A673 (cell line): ENCODE data around the gene ATAD3C. TPM values are rescaled to one million over a fixed set of nuclear protein-coding genes. Genes with fewer than 3 reads are reported as not detected.
A peak's percentile ranks its signal among the peaks of the same experiment; 100 is the strongest.

Source experiments
- BruUV-seq: library from RNA; stranded (reverse); fragments of 400-500 nt; replicated peaks from 2 replicates; lab custom pipeline; 2021; lab: Mats Ljungman, UMichigan
- CTCF ChIA-PET: fragments of 300-600 bp; sonication (Branson Sonifier 250); formaldehyde crosslinking; loops from one replicate; lab custom pipeline; 2022; ENCODE audit warnings: antibody characterized with exemption; lab: Charles Lee
- POLR2A ChIA-PET: fragments of 300-600 bp; sonication (Branson Sonifier 250); formaldehyde crosslinking; loops from one replicate; lab custom pipeline; 2022; ENCODE audit warnings: antibody characterized with exemption; ENCODE audit not compliant: low non-redundant PET; lab: Charles Lee
- DNase-seq: peaks from one replicate; pipeline ENCODE4 v3.0.0-alpha.2; 2015; ENCODE audit warnings: low spot score
- H3K27ac ChIP-seq: fragments of 200-600 bp; sonication (generic); 2 replicates; pipeline ENCODE4 v1.5.1; 2016; ENCODE audit warnings: mixed run types, low read depth, mild to moderate bottlenecking, mixed read lengths, antibody characterized with exemption, low read length; ENCODE audit not compliant: poor library complexity, severe bottlenecking
- H3K27me3 ChIP-seq: fragments of 200-600 bp; sonication (generic); replicated peaks from 2 replicates; pipeline ENCODE4 v1.6.1; 2017; ENCODE audit warnings: mixed run types, low read depth, mild to moderate bottlenecking, mixed read lengths, antibody characterized with exemption, low read length; ENCODE audit not compliant: insufficient read depth, poor library complexity
- H3K36me3 ChIP-seq: fragments of 200-600 bp; sonication (generic); 2 replicates; pipeline ENCODE4 v1.6.1; 2016; ENCODE audit warnings: mixed run types, mild to moderate bottlenecking, mixed read lengths, antibody characterized with exemption, low read length; ENCODE audit not compliant: insufficient read depth, poor library complexity, severe bottlenecking
- H3K4me1 ChIP-seq: fragments of 200-600 bp; sonication (generic); 2 replicates; pipeline ENCODE4 v1.6.1; 2017; ENCODE audit warnings: mixed run types, mild to moderate bottlenecking, mixed read lengths, antibody characterized with exemption, low read length; ENCODE audit not compliant: insufficient read depth, poor library complexity, severe bottlenecking
- H3K4me3 ChIP-seq: fragments of 200-600 bp; sonication (generic); 2 replicates; pipeline ENCODE4 v1.5.1; 2016; ENCODE audit warnings: low read depth, mixed run types, mild to moderate bottlenecking, mixed read lengths, low read length; ENCODE audit not compliant: poor library complexity, severe bottlenecking
- H3K9me3 ChIP-seq: fragments of 200-600 bp; sonication (generic); 2 replicates; pipeline ENCODE4 v1.6.1; 2016; ENCODE audit warnings: mixed run types, low read depth, mild to moderate bottlenecking, mixed read lengths, antibody characterized with exemption, low read length; ENCODE audit not compliant: poor library complexity, severe bottlenecking
- CTCF ChIP-seq: fragments of 300-800, 200-600 bp; sonication (generic); conservative IDR thresholded peaks from 2 replicates; pipeline ENCODE4 v1.5.1; 2017; ENCODE audit warnings: low read depth, mild to moderate bottlenecking, antibody characterized with exemption, low read length, moderate library complexity, mixed read lengths
- EZH2 ChIP-seq: fragments of 200-600 bp; sonication (generic); IDR thresholded peaks from 2 replicates; pipeline ENCODE4 v1.6.1; 2017; ENCODE audit warnings: borderline replicate concordance, low read depth, mild to moderate bottlenecking, mixed read lengths, antibody characterized with exemption, low read length; ENCODE audit not compliant: poor library complexity, severe bottlenecking
- intact Hi-C: fragments of 100-400 bp; cut with micrococcal nuclease; formaldehyde crosslinking; loops from one replicate; pipeline ENCODE4 v1.10.0; 2022; ENCODE audit not compliant: unreplicated experiment
- total RNA-seq: library from RNA; stranded (reverse); gene quantifications from 2 replicates; pipeline ENCODE4 v1.2.3, GENCODE V29; 2021

ATAD3C gene
- total RNA-seq, 1 experiment from 2014 or later, result 0.39 TPM

DNA sequence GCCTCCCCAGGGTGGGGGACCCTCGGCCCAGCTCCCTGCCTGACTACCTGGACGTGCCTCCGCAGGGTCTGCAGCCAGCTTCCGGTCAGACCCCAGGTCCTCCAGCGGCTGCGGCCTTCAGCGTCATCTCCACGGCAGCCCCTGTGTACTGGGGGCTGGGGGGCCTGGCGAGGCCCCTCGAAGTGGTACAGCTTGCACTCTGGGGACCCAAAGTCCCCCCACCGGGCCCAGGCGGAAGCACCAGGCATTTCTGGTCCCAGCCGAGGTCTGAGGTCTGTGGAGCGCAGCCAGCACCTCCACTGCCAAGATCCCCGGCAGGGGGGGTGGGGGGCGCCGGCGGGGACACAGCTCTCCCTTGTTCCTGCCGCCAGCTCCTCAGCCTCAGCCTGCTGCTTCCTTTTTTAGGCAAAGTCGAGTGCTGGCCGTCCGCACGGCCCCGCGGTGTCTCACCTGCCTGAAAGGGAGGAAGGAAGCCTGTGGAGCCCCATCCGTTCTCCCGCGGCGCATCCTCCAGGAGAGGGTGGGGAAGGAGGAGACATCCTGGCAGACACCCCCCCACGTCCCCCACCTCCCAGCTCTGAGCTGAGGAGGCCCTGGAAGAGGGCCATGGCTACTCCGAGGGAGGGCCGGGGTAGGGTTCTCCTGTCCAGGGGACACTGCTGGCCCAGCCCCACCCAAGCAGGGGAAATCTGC, 15.2 kb upstream of the ATAD3C start:
- H3K4me1 ChIP-seq, result peaks cover 11% of the 10 kb centered on the region
- ChIA-PET POLR2A (no interaction called here), CTCF (no interaction called here)
- no peak for DNase-seq
- no TSS peak for BruUV-seq
- H3K9me3 ChIP-seq, result no peaks in the 10 kb centered on the region
- no peak overlapping the region for H3K27ac ChIP-seq
- no peaks in the 10 kb centered on the region for H3K36me3 ChIP-seq
- TF ChIP-seq EZH2, result no peak
- TF ChIP-seq CTCF, result no peak
- intact Hi-C loops, result no loop called here
- H3K27me3 ChIP-seq, result no peaks in the 10 kb centered on the region
- no peak overlapping the region for H3K4me3 ChIP-seq

DNA sequence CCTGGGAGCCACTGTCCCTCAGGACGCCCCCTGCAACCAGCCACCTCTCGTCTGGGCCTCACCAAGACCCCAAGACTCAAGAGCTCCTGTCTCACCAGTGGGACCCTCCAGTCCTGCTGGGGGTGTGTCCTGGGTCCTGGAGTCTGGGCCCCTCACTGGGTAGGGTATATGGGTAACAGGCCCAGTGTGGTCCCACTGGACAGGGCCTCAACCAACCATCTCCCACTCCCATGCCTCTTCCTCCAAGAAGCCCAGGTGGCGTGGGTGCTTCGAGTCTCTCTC, 14.7 kb upstream of the ATAD3C start:
- ChIA-PET POLR2A (no interaction called here), CTCF (no interaction called here)
- DNase-seq, result no peak
- Histone ChIP-seq H3K27me3 (no peaks in the 10 kb centered on the region), H3K36me3 (no peaks in the 10 kb centered on the region), H3K4me3 (no peak overlapping the region), H3K4me1 (peaks cover 11% of the 10 kb centered on the region), H3K27ac (no peak overlapping the region), H3K9me3 (no peaks in the 10 kb centered on the region)
- intact Hi-C loops, result no loop called here
- TF ChIP-seq EZH2 (no peak), CTCF (no peak)
- no TSS peak for BruUV-seq

DNA sequence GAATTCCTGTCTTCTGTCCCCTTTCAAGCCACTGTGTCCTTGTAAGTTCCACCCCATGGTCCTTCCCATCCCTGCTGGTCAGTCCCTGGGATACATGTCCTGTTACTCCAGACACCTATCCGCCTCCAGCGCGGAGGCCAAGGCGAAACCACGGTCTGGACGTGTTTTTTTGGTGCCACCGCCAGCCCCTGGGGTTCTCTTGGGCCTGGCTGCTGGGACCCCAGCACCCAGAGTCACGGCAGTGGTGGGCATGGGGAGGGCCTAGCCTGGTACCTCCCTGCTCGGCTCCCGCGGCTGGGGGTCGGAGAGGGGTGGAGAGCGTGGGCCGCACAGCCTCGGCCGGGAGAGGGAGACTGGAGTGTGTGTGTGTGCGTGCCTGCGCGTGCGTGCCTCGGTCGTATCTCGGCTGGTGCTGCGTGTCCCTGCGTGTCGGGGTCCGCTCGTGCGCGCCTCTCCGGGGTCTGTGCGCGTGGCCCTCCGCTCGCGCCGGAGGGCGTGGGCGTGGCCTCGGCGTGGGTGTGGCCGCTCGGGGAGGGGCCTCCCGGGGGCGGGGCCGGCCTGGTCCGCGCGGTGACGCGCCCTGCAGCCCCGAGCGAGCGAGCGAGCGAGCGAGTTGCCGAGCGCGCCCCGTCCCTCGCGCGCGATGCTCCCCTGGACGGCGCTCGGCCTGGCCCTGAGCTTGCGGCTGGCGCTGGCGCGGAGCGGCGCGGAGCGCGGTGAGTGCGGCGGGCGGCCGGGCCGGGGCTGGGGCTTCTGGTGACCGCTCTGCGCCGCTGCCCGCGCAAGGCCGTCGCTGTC, 14.2 kb upstream of the ATAD3C start, which contains the start of gene VWA1:
Gene VWA1 (plus strand): TSS at position 585 of the 798 bp plus-strand sequence. CDS start 59 bp downstream, at position 644.
- H3K4me3 ChIP-seq, result peak within 1 kb of the TSS; percentile 42
- no TSS peak for BruUV-seq
- CTCF ChIA-PET, result no interaction called here
- POLR2A ChIA-PET, result no interaction called here
- no peaks in the 10 kb centered on the region for H3K36me3 ChIP-seq
- intact Hi-C loops, result no loop called here
- H3K27me3 ChIP-seq, result no peaks in the 10 kb centered on the region
- DNase-seq, result peak; percentile 76
- no peaks in the 10 kb centered on the region for H3K9me3 ChIP-seq
- no peak within 1 kb of the TSS for H3K27ac ChIP-seq
- TF ChIP-seq EZH2 (no peak), CTCF (no peak)
- peaks cover 11% of the 10 kb centered on the region for H3K4me1 ChIP-seq
